Activated naive CD8-positive, alpha-beta T cell treated with anti-CD3 and anti-CD28 coated beads, Interleukin-2, amount 50 U/mL, for 16 hours (primary cell): ENCODE results near the gene HIVEP3.

ENCODE experiments used
- DNase-seq: peaks from one replicate; pipeline ENCODE4 v3.0.0-alpha.2; 2020; ENCODE audit warnings: low read depth, low spot score

HIVEP3 gene

DNA sequence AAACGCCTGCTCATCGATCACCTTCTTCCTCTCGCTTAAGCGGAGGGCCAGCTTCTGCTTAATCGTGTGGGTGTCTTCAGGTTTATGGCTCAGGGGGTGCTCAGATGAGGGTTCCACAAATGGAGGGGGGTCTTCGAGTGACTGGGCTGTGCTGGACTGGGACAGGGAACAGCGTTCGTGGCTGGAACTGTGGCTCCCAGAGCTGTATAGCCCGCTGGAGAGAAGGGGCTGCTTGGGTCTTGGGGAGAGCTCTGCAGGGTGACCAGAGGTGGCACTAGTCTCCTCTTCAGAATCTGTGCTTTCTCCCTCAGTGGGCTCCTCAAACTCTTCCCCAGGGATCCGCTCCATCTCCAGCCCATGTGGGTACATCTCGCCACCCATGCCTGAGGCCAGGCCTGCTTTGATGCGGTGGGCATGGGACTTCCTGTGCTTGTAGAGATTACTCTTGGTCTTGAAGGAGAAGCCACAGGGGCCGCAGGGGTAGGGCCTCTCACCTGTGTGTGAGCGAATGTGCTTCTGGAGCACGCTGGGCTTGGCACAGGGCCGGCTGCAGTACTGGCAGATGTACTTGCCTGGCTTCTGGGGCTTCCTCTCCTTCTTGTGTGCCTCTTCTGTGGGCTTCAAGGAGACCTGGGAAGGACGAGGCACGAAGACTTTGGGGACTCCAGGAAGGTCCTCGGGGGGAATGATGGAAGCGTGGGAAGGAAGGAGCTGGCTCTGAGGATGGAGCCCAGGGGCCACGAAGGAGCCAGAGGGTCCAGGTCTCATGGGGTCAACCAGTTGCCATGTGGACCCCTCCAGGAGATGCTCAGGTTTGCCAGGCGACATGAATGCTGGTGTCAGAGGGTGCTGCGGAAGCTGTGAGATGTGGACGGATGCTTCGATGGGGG, 334.8 kb downstream of the HIVEP3 start:
- DNase-seq, result no peak

DNA sequence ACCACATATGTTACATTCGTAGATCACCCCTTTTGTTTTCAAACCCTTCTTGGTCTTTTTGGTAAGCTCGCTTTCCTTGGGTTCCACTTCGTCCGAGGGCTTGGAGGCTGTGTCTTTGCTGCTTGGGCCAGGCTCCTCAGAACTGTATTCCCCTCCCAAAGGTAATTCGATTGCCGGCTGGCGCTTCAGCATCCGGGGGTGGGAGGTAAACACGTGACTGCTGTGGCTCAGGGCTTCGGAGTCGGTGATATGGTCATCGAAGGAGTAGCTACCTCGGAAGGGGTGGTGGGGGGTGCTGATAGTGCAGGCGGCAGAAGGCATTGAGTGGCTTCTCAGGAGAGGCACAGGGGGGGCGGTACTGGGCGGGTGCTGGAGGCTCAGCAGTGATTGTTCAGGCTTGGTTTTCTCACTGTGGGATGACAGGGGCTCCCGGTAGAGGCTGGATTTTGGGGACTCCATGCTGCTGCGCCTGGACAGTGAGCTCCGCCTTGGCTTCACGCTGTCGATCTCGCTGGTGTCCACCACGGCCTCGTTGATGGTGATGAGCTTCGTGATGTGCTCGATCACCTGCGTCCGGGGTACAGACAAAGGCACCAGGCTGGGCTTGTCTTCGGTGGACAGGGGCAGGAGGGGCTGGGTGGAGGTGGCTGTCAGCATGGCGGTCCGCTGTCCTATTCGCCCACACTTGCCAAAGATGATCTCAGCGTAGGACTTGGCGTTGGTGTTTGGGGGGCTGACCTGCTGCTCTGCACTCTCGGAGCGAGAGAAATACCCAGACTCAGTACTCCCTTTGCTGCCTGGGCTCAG, 335.7 kb downstream of the HIVEP3 start:
- no peak for DNase-seq

DNA sequence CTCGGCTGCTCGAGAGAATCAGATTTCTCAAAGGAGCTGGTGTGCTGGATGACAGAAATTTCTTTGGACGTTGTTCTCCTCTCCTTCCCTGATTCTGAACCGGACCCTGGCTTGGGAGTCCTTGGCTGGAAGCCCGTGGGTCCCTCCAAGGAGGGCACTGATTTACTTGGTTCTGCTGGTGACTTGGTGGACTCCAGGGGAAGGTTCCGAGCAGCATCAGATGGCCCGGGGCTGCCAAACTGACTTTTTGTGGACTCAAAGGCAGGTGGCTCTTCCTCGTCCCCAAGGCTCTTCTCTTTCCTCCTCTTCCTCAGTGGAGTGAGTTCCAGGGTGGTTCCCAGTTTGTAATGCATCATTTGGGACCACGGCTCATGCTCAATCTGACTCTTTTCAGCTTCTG, 336.4 kb downstream of the HIVEP3 start:
- DNase-seq, result no peak

DNA sequence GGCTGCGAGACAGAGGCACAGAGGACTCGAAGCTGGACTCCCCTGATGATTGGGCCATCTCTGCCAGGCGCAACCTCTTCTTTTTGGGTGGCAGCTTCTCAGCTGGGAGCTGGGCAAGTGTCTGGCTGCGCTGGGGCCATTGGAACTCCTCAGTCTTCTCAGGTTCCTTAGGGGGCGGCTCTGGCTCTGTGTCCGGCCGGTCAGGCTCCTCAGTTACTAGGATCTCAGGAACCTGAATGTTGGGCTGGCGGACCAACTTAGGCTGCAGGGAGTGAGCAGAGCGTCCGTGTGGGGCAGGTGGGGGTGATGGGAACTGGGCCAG, 336.8 kb downstream of the HIVEP3 start:
- DNase-seq, result no peak

DNA sequence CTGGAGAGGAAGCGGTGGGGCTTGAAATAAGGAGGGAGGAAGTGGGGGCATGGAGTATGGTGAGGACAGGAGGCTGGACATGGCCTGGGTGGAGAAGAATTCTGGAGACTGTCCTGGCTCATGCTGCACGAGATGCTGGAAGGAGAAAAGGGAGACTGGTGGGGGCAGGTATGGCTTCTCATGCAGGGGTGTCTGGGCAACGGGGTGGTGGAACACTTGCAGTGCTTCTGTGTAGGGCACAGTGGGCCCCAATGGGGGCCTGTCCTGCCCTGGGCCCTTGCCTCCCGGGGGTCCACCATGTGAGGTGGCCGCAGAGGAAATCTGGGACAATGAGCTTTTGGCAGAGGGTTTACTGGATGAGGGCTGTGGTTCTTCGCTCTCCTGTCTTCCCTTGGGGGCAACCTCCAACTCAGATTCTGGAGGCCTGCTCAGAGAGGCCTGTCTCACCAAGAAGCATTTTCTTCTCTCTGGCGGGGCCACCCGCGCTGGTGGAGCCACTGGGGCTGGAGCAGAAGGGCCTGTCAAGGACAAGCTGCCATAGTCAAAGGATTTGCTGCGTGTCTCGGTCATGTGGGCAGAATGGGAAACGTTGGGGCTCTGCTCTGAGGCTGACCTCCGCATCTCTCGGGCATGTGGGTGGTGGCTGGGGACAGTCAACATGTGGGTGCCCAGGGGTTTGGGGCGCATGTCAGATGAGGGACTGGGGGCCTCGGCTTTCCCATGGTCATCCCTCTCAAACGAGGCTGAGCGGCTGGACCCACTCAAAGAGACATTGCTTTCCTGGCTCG, 337.3 kb downstream of the HIVEP3 start:
- DNase-seq, result no peak

DNA sequence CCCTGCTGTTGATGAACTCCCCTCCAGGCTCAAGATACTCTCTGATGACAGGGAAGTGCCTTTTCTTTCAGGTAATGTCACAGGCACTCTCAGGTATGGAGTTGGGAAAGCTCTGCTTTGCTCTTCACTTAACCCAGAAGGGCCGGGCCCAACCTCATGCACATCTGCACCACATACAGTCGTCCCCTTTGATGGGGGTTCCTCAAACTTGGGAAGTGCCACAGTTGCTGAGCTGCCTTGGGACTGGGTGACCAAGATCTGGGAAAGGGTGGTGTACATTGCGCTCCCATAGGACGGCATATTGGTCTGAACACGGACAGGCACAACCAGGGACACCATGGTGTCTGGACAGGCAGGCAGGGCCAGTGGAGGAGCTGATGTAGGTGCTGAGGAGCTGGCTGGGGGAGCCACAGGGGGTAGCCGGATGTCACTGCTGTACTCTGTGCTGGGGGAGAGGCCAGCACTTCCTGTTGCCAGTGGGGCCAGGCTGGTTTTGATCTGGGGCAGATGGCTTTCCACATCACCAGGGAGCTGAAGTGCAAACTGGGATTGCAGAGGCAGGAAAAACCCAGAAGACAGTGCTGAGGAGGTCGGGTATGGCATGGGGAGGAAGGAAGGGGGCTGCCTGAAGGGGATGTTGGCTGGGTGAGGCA, 338.1 kb downstream of the HIVEP3 start:
- DNase-seq, result no peak

DNA sequence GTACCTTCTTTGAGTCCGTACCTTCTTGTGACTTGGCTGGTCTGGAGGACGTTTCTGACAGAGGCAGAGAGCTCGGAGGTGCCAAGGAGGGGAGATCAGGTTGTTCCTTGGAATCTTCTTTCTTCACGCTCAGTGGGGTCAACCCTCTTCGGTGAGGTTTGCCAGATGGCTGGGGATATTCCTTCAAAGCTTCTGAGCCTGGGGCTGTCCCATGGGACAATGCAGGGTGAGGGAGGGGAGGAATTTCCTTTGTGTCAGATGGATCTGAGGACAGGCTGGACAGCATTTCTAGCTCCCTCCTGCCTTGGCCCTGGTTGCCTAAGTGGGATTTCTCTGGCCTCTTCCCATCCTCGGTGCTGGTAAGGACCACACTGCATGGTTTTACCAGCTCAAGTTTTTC, 338.7 kb downstream of the HIVEP3 start:
- no peak for DNase-seq

DNA sequence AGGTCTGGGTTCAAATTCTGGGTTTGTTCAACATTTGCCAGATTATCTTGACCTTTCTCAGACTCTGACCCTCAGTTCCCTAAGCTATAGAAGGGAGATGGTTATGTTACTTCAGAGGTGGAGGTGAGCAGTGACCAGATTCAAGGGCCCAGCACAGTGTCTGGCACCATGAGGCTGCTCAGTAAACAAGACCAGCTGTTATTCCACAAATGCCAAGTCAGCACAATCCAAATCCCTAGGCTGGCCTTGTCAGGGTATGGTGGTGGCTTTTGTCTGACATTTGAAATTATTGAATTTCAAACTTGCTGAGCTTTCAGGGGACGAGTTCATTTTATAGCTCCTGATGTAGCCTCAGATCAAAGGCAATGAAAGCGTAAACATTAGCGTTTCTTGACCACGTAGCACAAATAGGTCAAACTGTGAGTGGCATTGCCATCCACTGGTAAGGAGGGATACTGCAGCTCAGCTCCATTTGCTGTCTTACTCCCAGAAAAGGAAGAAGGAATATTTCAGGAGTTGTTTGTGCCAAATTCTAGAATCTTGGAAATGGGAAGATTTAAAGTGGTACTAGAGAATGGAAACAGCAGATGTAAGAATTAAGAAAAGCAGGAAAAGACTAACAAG, 339.9 kb downstream of the HIVEP3 start:
- DNase-seq, result no peak

DNA sequence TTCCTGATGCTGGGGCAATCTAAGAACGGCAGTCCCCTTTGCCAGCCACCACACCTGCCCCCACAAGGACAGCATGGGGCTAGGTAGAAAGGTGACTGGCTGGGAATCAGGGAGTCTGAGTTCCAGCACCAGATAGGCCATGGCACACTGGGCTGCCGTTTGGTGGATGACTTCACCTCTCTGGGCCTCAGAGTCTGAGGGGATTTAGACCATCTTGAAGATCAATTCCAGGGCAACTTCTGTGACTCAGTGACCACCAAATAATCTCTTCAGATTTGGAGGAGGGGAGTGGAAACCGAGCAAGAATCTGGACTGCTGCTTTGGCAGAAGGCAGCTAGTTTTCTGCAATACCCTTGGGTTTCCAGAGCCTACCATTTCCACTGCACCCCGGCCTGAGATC, 342.1 kb downstream of the HIVEP3 start:
- DNase-seq, result no peak

DNA sequence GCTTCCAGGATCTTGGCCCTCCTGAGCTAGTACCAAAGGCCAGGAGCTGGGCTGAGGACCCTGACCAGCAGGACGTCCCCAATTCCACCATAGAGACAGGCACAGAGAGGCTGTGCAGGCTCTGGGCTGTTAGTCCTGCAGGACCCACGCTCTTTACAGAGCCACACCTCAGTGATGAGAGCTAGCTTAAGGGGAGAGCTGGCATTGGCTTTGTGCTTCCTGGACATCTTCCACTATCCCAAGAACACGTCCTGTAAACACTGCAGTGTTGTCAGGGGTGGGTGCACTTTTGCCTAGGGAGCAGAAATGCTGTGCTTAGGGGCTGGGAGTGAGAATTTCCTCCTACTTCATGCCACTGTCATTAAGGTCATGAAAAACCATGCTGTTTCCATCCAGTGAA, 342.5 kb downstream of the HIVEP3 start:
- DNase-seq, result no peak

DNA sequence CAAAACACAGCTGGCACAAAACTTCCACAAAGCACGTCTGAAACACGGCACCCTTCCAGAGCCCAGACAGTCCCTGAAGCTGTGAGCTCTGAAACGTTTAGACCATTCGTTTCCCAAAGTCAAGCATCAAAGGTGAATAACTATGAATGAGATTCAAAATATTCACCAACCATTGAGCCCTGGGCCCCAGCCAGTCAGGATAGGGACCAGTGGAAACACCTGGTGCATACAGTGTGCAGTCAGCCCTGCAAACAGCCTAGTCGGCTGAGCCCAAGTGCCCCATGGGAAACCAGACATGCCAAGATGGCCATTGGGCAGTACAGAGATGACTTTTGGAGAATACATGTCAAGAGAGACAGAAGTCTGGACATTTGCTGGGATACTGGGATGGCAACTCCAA, 343.9 kb downstream of the HIVEP3 start:
- DNase-seq, result no peak

DNA sequence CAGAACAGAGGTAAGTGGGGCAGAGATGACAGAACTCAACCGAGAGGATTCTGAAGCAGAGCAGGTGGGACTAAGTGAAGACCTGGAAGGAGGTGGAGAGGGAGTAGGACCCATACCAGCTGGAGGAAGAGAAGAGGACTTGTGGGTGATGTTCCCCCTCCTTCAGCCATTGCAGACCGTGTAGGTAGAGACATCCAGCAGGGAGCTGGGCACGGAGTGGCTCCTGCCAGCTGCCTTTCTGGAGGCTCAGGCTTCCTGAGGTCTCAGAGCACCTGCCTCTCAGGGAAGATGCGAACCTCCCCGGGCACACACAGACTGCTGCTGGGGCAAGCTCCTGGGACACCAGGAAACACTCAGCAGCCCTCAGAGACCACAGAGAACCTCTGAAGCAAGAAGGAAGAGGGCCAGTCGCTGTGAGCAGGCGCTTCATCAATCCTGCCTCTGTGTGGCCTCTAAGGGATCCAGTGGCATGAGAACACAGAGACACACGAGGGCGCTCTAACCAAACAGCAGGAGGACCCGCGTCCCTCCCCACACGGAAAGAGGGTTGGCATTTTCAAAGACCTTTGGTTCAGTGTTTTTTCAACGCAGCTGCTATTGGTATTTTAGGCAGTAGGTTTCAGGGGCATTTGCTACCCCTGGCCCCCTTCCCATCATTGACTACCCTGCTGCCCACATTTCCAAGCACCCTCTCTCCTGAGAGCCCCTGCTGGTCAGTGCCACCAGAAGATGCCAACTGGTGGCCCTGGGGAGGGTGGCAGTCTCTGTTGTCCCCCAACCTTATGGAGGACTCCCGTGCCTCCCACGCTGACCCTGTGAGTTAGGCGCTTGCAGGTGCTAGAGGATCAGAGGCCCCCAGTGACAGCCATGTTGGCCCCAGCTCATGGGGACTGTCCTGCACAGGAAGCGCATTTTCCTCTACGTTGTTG, 344.7 kb downstream of the HIVEP3 start:
- DNase-seq, result peak; percentile 51

DNA sequence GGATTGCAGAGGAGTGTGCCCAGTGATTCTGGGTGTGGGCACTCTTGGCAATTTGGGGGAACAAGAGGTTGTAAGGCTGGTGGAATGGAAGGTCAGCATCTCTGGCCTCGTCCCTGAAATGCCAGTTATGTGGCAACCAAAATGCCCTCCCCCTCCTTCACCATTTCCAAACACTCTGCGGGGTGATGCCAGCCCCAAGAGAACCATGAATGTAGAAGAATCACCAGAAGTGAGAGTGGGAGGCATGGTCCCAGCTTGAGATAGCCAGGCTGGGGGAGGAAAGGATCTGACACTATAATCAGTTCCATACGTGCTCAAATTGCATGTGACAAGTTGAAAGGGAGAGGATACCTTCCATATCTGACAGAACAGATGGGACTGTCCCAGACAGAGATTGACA, 345.5 kb downstream of the HIVEP3 start:
- DNase-seq, result no peak

DNA sequence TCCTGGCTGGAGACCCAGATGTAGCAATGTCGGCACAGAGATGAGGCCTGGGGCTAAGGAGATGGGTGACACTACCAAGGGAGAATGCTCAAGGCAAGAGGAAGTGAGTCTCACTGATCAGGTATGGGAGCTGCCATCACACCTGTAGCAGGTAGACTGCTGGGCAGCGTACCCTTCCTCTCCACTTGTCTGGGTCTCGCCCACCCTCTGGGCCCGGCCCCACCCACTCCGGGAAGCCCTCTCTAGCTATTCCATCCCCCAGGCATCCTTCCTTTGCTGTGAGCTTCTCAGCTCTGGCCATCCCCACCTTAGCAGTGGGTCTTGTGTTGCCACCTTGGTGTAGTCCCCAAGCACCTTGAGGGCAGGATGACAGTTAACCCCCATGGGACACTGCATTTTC, 346.5 kb downstream of the HIVEP3 start:
- DNase-seq, result no peak

DNA sequence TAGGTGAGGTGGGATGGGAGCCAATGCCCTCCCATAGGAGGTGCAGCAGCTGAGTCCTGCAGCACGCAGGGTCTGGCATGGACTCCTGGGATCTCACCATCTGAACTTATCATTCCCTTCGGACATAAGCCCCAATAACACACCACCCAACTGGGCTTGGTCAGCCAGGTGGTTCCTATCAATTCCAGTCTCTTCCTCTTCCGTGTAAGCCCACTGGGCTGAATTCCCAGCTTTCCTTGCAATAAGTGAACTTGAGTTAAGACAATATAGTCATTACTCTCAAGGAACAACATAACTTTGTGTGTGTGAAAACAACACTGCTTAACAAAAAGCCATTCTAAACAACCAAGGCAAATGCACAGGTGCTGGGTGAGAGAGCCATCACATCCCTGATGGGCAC, 347.7 kb downstream of the HIVEP3 start:
- DNase-seq, result no peak

DNA sequence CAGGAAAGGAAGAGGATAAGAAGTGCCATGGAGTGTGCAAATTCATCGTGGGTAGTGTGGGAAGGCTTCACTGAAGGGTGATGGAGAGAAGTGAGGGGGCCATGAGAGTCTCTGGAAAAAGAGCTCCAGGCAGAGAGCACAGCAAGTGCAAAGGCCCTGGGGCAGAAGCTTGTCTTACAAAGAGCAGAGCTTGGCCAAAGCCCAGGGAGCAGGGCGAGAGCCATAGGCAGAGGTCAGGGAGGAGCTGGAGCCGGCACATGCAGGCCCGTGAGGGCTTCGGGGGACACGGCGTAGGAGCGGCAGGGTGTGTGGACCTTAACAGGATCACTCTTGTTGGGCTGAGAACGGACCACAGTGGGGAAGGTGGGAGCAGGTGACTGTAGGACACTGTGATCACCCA, 350.5 kb downstream of the HIVEP3 start:
- no peak for DNase-seq

DNA sequence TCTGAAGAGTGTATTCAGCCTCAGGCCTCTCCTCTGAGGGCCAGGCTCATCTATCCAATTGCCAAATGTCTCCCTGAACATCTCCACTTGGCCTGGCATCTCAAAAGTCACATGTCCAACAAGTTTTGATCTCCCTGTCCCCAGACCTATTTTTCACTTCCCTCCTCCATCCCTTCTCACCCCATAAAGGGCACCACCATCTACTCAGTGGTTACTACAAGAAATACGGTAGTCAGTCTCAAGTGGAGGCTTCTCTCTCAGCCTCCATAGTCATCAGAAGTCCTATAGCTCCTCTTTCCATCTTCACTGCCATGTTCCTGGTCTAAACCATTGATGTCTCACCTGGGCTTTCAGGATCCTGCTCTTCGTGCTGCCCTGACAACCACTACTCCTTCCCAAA, 351.8 kb downstream of the HIVEP3 start:
- DNase-seq, result no peak

DNA sequence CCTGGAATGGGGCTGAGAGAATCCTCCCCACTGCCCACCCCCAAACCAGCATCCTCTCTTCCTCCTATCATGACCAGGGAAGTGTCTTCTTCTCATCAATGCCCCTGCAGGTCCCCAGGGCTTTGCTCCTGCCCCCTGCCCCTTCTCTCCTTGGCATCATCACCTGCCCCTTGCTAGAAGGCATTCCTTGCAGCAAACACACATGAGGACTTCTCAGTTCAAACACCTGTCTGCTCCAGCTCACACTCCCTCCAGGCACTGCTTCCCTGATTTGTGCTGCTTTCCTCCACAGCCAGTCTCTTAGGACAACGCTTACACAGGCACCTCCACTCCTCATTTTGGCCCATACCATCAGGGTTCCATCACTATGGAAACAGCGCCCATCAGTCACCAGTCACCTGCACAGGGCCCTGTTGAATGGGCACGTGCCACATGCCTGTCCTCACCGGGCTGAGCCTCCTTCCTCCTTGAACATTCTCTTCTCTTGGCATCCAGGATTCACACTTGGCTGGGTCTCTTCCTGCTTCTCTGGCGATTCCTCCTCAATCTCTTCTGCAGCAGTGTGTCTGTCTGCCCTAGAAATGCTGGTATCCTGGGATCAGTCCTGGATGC, 352.3 kb downstream of the HIVEP3 start:
- DNase-seq, result no peak

DNA sequence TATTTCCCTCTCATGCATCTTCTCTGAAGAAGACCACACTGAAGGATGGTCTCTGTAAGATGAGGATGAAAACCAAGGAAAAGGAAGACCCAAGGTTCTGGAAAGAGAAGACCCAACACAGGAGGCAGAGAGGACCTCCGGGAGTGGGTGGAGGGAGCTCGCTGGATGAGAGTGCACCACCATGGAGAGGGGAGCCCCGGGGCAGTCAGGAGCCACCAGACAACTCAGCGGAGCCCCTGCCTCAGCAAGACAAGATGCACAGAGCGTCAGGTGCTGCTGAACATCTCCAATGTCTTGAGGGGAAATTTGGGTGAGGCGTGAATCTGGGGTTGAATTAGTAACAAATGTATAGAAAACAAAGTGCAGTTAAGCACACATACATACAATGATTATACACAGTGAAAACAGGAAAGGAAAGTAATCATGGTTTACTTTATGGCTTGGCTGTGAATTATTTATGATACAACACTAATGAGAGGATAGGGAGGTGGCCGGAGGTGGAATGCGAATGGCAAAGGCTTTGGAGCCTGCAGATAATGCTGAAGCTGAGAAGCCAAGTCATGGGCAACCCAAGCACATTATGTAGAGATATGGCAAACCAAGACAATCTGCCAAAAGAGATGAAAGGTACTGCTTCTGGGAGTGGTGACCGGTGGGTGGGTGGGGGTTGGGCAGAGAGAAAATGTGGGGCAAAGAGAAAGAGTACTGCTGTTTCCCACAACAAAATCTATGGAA, 353.8 kb downstream of the HIVEP3 start:
- DNase-seq, result no peak
